PC-9 (cell line): ENCODE results near the gene RXRB.

Experiments used
- CTCF ChIP-seq: fragments of 200-600 bp; sonication (generic); conservative IDR thresholded peaks from 2 replicates; pipeline ENCODE4 v1.6.1; 2017; ENCODE audit warnings: mixed run types, antibody characterized with exemption, mild to moderate bottlenecking, moderate library complexity
- EZH2 ChIP-seq: fragments of 200-600 bp; sonication (generic); IDR thresholded peaks from 2 replicates; pipeline ENCODE4 v1.8.0; 2017; ENCODE audit warnings: antibody characterized with exemption, low read depth

GRCh38 chr6:33194431-33194979, 6.0 kb downstream of the RXRB start:
- TF ChIP-seq CTCF (no peak), EZH2 (no peak)
